Heart left ventricle (tissue), 16 donors: Measurements from ENCODE around the gene ATP6V1G1. TPM values are rescaled to one million over a fixed set of nuclear protein-coding genes. Genes with fewer than 3 reads are reported as not detected.

Experiments
- ATAC-seq, 4 donors: fragments of 200-7000 bp; cut with Tn5 transposase; one replicate each; pipeline ENCODE4 v1.9.1; 2020 to 2022; ENCODE audit warnings: moderate library complexity in 4 of 4, mild to moderate bottlenecking in 3 of 4, moderate number of reproducible peaks in 1 of 4
- DNase-seq, 5 donors: peaks; one replicate each; pipeline ENCODE4 v3.0.0-alpha.2; 2020
- H3K27ac ChIP-seq, 12 donors: fragments of 200-600 bp; sonication (generic) in 4 of 12; one replicate each; pipeline versions ENCODE4 v1.5.0 to v1.8.0; 2016 to 2022; ENCODE audit warnings: mild to moderate bottlenecking in 2 of 12
- H3K27me3 ChIP-seq, 9 donors: fragments of 200-600 bp; sonication (generic) in 2 of 9; one replicate each; pipeline versions ENCODE4 v1.5.1 to v1.8.0; 2016 to 2022; ENCODE audit warnings: mild to moderate bottlenecking in 3 of 9
- H3K36me3 ChIP-seq, 9 donors: fragments of 200-600 bp; sonication (generic) in 2 of 9; one replicate each; pipeline versions ENCODE4 v1.5.0 to v1.8.0; 2018 to 2022; ENCODE audit warnings: mild to moderate bottlenecking in 2 of 9
- H3K4me1 ChIP-seq, 12 donors: fragments of 200-600 bp; sonication (generic) in 4 of 12; one replicate each; pipeline versions ENCODE4 v1.5.0 to v1.8.0; 2016 to 2022; ENCODE audit warnings: mild to moderate bottlenecking in 3 of 12
- H3K4me3 ChIP-seq, 12 donors: fragments of 200-600 bp; sonication (generic) in 4 of 12; one replicate each; pipeline versions ENCODE4 v1.5.0 to v1.8.0; 2017 to 2022; ENCODE audit warnings: mild to moderate bottlenecking in 9 of 12, moderate library complexity in 4 of 12
- H3K9me3 ChIP-seq, 12 donors: fragments of 200-600 bp; sonication (generic) in 4 of 12; one replicate each; pipeline versions ENCODE4 v1.5.0 to v1.8.0; 2016 to 2022; ENCODE audit warnings: mild to moderate bottlenecking in 1 of 12
- CTCF ChIP-seq, 12 donors: fragments of 200-600 bp; sonication (generic) in 4 of 12; IDR thresholded peaks; one replicate each; pipeline versions ENCODE4 v1.5.0 to v1.8.0; 2018 to 2022; ENCODE audit warnings: antibody characterized with exemption in 12 of 12, mild to moderate bottlenecking in 5 of 12
- POLR2A ChIP-seq, 2 donors: fragments of 450-650 bp; IDR thresholded peaks; one replicate each; pipeline ENCODE4 v1.6.1; 2017; ENCODE audit warnings: antibody characterized with exemption in 2 of 2, mild to moderate bottlenecking in 2 of 2, moderate library complexity in 2 of 2
- WGBS, 4 donors: extraction: QIAGEN DNeasy Blood & Tissue Kit in 2 of 4; methylation state at CpG; one replicate each; pipeline versions ENCODE4 v1.1.5 to v1.1.7; 2013 to 2018; 5-methylcytosine and 5-hydroxymethylcytosine counted together
- intact Hi-C, 10 donors: fragments of 100-400 bp; cut with DNase I; formaldehyde crosslinking; loops; one replicate each; pipeline versions ENCODE4 v1.11.1 to v1.14.2; 2022
- polyA plus RNA-seq, 2 donors: library from polyadenylated mRNA; stranded (reverse); fragments of 200-250 nt; gene quantifications; one replicate each; pipeline ENCODE4 v1.2.3, GENCODE V29; 2013
- total RNA-seq, 9 donors: library from RNA; depleted of rRNA in 2 of 9; stranded (reverse); fragments of >200 nt in 2 of 9; fragmentation: NEBNext Ultra II Directional in 3 of 9; extraction: Animal tissue kit (Norgen Biotek cat#: 25700) in 3 of 9; gene quantifications; one replicate each; pipeline versions ENCODE4 v1.1.0 to v1.2.4, GENCODE V29; 2016 to 2023
- donor health status: ischemic (EF 13 %, LVEDD 7.1; RV severe dilation, severe dysfunction).
- donor health status: healthy with polysubstance abuse.
- donor health status: DM: no; HTN: yes; CAD: no.
- donor health status: DM: no; HTN: no; CAD: no.
- donor health status: ischemic (EF 25% LVEDD 6.9; RV normal size, moderate dysfunction).
- donor health status: ischemic (EF 25% LVEDD 5.7; RV mildly dilated, moderate dysfunction).
- donor health status: healthy.
- donor health status: DM: yes; HTN: yes; CAD: no.
- donor health status: ischemic (EF 35%, LVEDD 5.7; RV mildly dilated, moderate dysfunction).
- donor health status: nonischemic (EF 11% LVEDD 7.7; RV severe dilation, severe dysfunction).
- donor health status: DM: yes; HTN: yes; CAD: no.
- donor health status: PGD.
- donor health status: ischemic (EF 29% LVEDD 5.4; RV normal size, mild dysfunction).
- donor health status: nonischemic (EF 23%, LVEDD 6.1; RV moderate dilation, normal function).

ATP6V1G1 gene
- total and polyA plus RNA-seq, 11 donors, result 58.1 to 136 (median 70.7) TPM

- 95 to 98% (median 98%) methylated on average over 2 of the region's 2 CpGs for WGBS, 4 donors
- no peaks in the 10 kb centered on the region for H3K4me1 ChIP-seq
- no peaks in the 10 kb centered on the region for H3K36me3 ChIP-seq
- TF ChIP-seq POLR2A (IDR thresholded peaks at IDR 0.05) (no peak), CTCF (IDR thresholded peaks at IDR 0.05) (no peak)
- H3K4me3 ChIP-seq, result no peak overlapping the region
- peaks cover 0 to 3% (median 0%) of the 10 kb centered on the region in 9 donors for H3K27me3 ChIP-seq
- intact Hi-C loops, result no loop called here
- no peak overlapping the region for H3K27ac ChIP-seq
- no peaks in the 10 kb centered on the region for H3K9me3 ChIP-seq
- DNase-seq (no peak), ATAC-seq (no peak)
These were observed 6.9 kb upstream of the ATP6V1G1 start for GRCh38 chr9:114580609-114581193.

- no peaks in the 10 kb centered on the region for H3K36me3 ChIP-seq
- H3K27me3 ChIP-seq, result no peaks in the 10 kb centered on the region
- TF ChIP-seq POLR2A (IDR thresholded peaks at IDR 0.05), result no peak
- TF ChIP-seq CTCF (IDR thresholded peaks at IDR 0.05), result no peak
- no peak for ATAC-seq
- WGBS, 4 donors, result 54 to 57% (median 55%) methylated on average over 5 of the region's 5 CpGs
- no peak overlapping the region for H3K27ac ChIP-seq
- H3K4me1 ChIP-seq, result peaks cover 0 to 8% (median 2%) of the 10 kb centered on the region in 12 donors
- intact Hi-C loops, result loop anchor here in 1 of 10 donors (2.0 kb wide), 1 partner anchor 179 kb away; no protein-coding TSS in a partner anchor
- DNase-seq, result no peak
- no peaks in the 10 kb centered on the region for H3K9me3 ChIP-seq
- no peak overlapping the region for H3K4me3 ChIP-seq
These were observed 4.0 kb upstream of the ATP6V1G1 start for GRCh38 chr9:114583371-114584155.

GRCh38 chr9:114588210-114588609 lies 641 bp downstream of the ATP6V1G1 start:
- ATAC-seq, result no peak
- 2 to 5% (median 2%) methylated on average over 12 of the region's 12 CpGs for WGBS, 4 donors
- no peak for TF ChIP-seq CTCF (IDR thresholded peaks at IDR 0.05)
- no peak for TF ChIP-seq POLR2A (IDR thresholded peaks at IDR 0.05)

More at GRCh38 chr9:114588210-114588609, 641 bp downstream of the ATP6V1G1 start:
- peak overlapping the region; percentile 67 to 99 (median 88) for H3K4me3 ChIP-seq
- peak overlapping the region; percentile 73 to 97 (median 84) for H3K27ac ChIP-seq
- DNase-seq, result no peak
- no peaks in the 10 kb centered on the region for H3K9me3 ChIP-seq
- peaks cover 0 to 13% (median 7%) of the 10 kb centered on the region in 9 donors for H3K36me3 ChIP-seq
- H3K27me3 ChIP-seq, result no peaks in the 10 kb centered on the region
- H3K4me1 ChIP-seq, result peaks cover 17 to 54% (median 45%) of the 10 kb centered on the region in 12 donors
- intact Hi-C loops, result loop anchor here in 1 of 10 donors (5.0 kb wide), 1 partner anchor 186 kb away; no protein-coding TSS in a partner anchor
